Urinary bladder (tissue), 4 donors: ENCODE data around the gene MERTK. TPM values are rescaled to one million over a fixed set of nuclear protein-coding genes. Genes with fewer than 3 reads are reported as not detected.
A peak's percentile ranks its signal among the peaks of the same experiment; 100 is the strongest.
"Not testable (repeated sequence)": the region's sequence is repeated elsewhere in the genome, so short reads cannot be mapped to it uniquely, and the experiment has no call there.

Experiments used
- DNase-seq: peaks from one replicate; pipeline ENCODE4 v3.0.0-alpha.2; 2015; ENCODE audit errors: extremely low spot score
- H3K27ac ChIP-seq: one replicate; pipeline ENCODE4 v1.5.1; 2013; ENCODE audit warnings: low read depth, mild to moderate bottlenecking, moderate library complexity
- H3K36me3 ChIP-seq: one replicate; pipeline ENCODE4 v1.6.1; 2013; ENCODE audit warnings: mild to moderate bottlenecking, moderate library complexity; ENCODE audit not compliant: insufficient read depth
- H3K4me1 ChIP-seq: one replicate; pipeline ENCODE4 v1.6.1; 2013; ENCODE audit warnings: mild to moderate bottlenecking, moderate library complexity; ENCODE audit not compliant: insufficient read depth
- H3K4me3 ChIP-seq: one replicate; pipeline ENCODE4 v1.5.1; 2013; ENCODE audit warnings: low read depth, low read length
- WGBS: extraction: QIAGEN DNeasy Blood & Tissue Kit; methylation state at CpG from one replicate; pipeline ENCODE4 v1.1.7; 2013; 5-methylcytosine and 5-hydroxymethylcytosine counted together
- polyA plus RNA-seq: library from polyadenylated mRNA; stranded (reverse); fragments of 200-250 nt; gene quantifications from one replicate; pipeline ENCODE4 v1.2.3, GENCODE V29; 2013
- total RNA-seq: library from RNA; depleted of rRNA; stranded (reverse); fragments of >200 nt; gene quantifications from one replicate; pipeline ENCODE4 v1.2.3, GENCODE V29; 2014
- donor health status: healthy with polysubstance abuse.
- donor health status: healthy.

The MERTK gene
- total RNA-seq (17.6 TPM), polyA plus RNA-seq (16.1 TPM)

GRCh38 chr2:111897924-111898702, at the start of gene MERTK:
Gene MERTK (plus strand): TSS chr2:111898607. CDS start chr2:111898736, 129 bp downstream.
- peak; percentile 87 for DNase-seq
- peak within 1 kb of the TSS; percentile 80 for H3K27ac ChIP-seq
- under 1% methylated on average over 70 of the region's 71 CpGs for WGBS
- no peaks in the 10 kb centered on the region for H3K36me3 ChIP-seq
- peak within 1 kb of the TSS; percentile 83 for H3K4me3 ChIP-seq
- no peaks in the 10 kb centered on the region for H3K4me1 ChIP-seq

DNA sequence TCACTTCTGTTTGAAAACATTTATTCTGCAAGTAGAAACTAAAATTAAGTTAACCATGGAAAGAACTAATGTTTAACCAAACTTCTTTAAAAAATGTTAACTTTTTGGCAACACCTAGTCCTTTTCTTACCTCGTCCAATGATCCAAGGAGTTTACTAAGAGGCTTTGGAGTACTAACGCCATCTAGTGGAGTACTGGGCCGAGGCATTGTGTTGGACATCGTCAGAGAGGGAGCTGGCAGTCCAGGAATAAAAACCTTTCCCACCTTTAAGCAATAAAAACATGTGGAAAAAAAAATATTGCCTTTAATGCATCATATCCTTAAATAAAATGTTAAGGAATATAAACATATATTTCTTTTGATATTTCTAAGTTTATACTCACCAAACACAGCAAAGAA, 47.8 kb upstream of the MERTK start:
- not testable (repeated sequence) for H3K36me3 ChIP-seq, DNase-seq

DNA sequence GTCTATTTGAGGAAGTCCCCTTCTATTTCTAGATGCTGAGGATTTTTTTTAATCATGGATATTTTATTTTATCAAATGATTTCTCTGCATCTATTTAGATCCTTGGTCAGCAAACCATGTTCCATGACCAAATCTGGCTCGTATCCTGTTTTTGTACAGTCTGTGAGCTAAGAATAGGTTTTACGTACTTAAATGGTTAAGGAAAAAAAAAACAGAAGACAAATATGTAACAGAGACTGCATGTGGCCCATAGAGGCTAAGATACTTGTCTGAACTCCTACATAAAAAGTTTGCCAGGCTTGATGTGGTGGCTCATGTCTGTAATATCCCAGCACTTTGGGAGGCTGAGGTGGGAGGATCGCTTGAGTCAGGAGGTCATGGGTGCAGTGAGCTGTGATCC, 45.9 kb upstream of the MERTK start:
- H3K36me3 ChIP-seq, H3K27ac ChIP-seq: not testable (repeated sequence)
- 78% methylated on average over 3 of the region's 3 CpGs for WGBS

More for the DNA sequence above, 47.8 kb upstream of the MERTK start:
- WGBS: 17% methylated on average over 4 of the region's 4 CpGs
- not testable (repeated sequence) for H3K27ac ChIP-seq, H3K4me1 ChIP-seq, H3K4me3 ChIP-seq

DNA sequence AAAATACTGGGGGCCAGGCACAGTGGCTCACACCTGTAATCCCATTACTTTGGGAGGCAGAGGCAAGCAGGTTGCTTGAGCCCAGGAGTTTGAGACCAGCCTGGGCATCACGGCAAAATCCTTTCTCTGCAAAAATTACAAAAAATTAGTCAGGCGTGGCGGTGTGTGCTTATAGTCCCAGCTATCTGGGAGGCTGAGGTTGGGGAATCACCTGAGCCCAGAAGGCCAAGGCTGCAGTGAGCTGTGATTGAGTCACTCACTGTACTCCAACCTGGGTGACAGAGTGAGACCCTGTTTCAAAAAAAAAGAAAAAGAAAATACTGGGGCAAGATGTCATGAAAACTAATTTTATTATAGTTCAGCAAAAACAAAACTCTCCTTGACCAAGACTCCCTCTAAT, 38.4 kb upstream of the MERTK start:
- H3K27ac ChIP-seq, H3K4me1 ChIP-seq, H3K4me3 ChIP-seq, DNase-seq, H3K36me3 ChIP-seq: not testable (repeated sequence)
- WGBS: 64% methylated on average over 3 of the region's 3 CpGs

More for the DNA sequence above, 45.9 kb upstream of the MERTK start:
- not testable (repeated sequence) for DNase-seq, H3K4me1 ChIP-seq, H3K4me3 ChIP-seq

GRCh38 chr2:111865124-111865523, 33.3 kb upstream of the MERTK start:
- H3K36me3 ChIP-seq: not testable (repeated sequence)
- 64% methylated on average over 2 of the region's 3 CpGs for WGBS

DNA sequence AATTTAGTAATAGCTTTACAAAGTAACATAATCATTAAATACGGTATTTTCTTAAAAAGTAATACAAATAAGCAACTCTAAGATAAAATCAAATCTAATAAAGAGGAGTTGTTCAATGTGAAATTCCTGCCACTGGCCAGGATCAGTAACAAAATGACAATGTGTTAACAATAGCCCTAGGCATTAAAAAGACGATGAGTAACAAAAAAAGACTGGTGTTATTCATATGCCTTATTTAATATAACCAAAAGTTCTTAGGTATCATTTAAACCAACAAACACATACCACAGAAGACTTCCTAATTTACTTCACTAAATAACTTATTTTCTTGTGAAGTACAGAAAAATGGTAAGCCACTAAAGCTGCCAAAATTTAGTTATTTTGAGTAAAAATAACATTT, 25.6 kb upstream of the MERTK start:
- H3K4me1 ChIP-seq, H3K4me3 ChIP-seq, DNase-seq, H3K27ac ChIP-seq, H3K36me3 ChIP-seq: not testable (repeated sequence)
- WGBS: 83% methylated on average over 2 of the region's 2 CpGs

More at GRCh38 chr2:111865124-111865523, 33.3 kb upstream of the MERTK start:
- not testable (repeated sequence) for H3K4me3 ChIP-seq, H3K4me1 ChIP-seq, H3K27ac ChIP-seq, DNase-seq

DNA sequence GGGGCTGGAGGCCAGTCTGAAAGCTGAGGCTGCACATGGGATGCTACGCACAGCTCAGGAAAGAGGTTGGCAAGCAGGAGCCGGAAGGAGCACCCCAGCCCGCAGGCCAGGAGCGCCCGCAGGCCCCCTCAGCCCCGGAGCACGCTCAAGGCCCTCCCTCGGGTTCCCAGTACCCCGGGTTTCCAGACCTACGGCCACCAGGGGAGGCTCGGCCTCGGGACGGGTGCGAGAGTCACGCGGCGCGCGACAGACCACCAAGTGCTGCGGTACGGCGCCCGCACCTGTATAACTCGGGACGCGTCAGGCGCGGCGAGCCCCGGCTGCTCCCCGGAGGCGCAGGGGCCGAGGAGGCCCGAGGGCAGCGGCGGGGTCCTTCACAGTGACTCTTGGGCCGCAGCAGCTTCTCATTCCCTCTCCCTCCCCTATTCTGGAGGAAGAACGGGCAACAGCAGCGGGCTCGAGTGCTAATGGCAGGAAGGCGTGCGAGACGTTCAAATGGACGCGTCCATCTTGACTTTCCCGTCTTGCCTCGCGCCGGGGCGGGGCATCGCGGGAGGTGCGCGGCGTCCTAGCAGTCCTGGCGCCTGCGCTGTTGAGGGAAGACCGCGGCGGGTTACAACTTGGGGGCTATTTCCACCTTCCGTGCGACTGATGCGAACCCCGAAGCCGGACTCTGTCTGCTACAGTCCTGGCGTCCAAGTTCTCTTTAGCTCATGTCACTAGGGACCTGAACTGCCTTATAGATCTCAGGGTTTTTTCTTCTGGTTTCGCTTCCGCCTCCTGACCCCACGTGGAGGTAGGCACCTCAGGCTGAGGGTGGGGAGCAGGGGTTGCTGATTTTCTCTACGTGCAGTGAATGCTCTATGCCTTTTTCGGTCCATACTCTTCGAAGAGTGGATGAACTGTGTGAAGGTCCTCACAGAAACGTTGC, 14.5 kb upstream of the MERTK start, which contains the start of gene ANAPC1:
TSS of gene ANAPC1 (minus strand) at position 533 of the 931 bp plus-strand sequence. CDS start 3,368 bp downstream, outside the sequence.
- Histone ChIP-seq H3K4me3 (peak within 1 kb of the TSS; percentile 88), H3K4me1 (no peaks in the 10 kb centered on the region), H3K27ac (peak within 1 kb of the TSS; percentile 82), H3K36me3 (no peaks in the 10 kb centered on the region)
- under 1% methylated on average over 73 of the region's 73 CpGs for WGBS
- peak; percentile 72 for DNase-seq

DNA sequence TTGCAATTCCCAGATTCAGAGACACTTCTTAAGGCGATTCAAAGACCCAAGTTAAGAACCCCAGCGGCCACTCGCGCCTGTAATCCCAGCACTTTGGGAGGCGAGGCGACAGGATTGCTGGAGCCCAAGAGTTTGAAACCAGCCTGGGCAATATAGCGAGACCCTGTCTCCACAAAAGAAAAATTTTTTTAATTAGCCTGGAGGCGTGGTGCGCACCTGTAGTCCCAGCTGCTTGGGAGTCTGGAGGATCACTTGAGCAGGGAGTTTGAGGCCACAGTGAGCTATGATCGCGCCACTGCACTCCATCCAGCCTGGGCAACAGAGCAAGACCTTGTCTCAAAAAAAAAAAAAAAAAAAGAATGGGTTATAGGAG, 13.8 kb upstream of the MERTK start:
- Histone ChIP-seq H3K4me1 (no peaks in the 10 kb centered on the region), H3K4me3 (peak overlapping the region; percentile 88), H3K36me3 (no peaks in the 10 kb centered on the region), H3K27ac (no peak overlapping the region)
- 21% methylated on average over 11 of the region's 11 CpGs for WGBS
- DNase-seq: no peak

DNA sequence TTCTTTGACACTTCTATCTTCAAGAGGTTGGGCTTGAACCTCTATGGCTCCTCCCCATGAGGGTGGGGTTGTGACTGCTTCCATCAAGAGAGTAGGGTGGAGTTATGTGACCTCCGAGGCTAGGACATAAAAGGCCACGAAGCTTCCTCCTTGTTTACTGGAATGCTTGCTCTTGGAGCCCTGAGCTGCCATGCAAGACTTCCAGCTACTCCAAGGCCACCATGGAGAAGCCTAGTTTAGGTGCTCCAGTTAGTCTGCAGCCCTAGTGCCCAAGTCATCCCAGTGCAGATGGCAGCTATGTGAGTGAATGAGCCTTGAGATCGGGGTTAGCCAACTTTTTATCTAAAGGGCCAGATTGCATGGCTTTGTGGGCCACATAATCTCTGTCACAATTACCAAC, 2.4 kb upstream of the MERTK start:
- Histone ChIP-seq H3K4me1 (no peaks in the 10 kb centered on the region), H3K27ac (no peak overlapping the region), H3K4me3 (no peak overlapping the region), H3K36me3 (no peaks in the 10 kb centered on the region)
- DNase-seq: no peak
- 59% methylated on average over 3 of the region's 3 CpGs for WGBS

DNA sequence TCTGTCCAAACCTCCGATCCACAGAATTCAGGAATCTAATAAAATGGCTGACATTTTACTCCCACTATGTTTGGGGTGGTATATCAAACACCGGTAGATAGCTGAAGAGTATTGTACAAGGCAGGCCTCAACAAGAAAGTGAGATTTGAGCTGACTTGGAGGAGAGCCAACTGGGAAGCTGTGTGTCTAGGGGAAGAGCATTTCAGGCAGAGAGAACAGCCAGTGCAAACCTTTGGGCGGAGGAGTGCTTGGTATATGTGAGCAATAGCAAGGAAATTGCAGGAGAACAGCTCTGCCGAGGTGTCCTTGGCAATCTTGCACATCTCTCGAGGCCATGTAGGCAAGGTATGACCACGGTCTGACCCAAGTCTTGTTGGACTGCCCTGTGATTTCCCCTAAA, 1.8 kb upstream of the MERTK start:
- H3K36me3 ChIP-seq: no peaks in the 10 kb centered on the region
- H3K27ac ChIP-seq: no peak overlapping the region
- no peak for DNase-seq
- no peaks in the 10 kb centered on the region for H3K4me1 ChIP-seq
- 81% methylated on average over 6 of the region's 6 CpGs for WGBS
- H3K4me3 ChIP-seq: no peak overlapping the region

DNA sequence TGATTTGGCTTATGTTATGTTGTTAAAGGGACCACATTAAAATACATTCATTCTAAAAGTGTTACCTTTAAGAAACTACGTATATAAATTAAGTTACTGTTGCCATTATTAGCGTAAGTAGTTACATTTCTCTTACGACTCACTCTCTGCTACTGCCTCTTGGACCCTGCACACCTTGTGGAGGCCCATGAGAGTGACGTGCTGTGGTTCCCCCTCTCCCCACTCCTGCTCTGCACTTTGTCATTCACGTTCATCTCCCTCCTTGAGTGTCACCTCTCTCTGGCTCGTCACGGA, 830 bp upstream of the MERTK start:
- no peaks in the 10 kb centered on the region for H3K4me1 ChIP-seq
- H3K27ac ChIP-seq: no peak overlapping the region
- H3K4me3 ChIP-seq: peak overlapping the region; percentile 83
- DNase-seq: no peak
- WGBS: 4% methylated on average over 7 of the region's 7 CpGs
- no peaks in the 10 kb centered on the region for H3K36me3 ChIP-seq

- Histone ChIP-seq H3K27ac (peak overlapping the region; percentile 28), H3K4me3 (peak overlapping the region; percentile 83), H3K36me3 (no peaks in the 10 kb centered on the region), H3K4me1 (no peaks in the 10 kb centered on the region)
- DNase-seq: no peak
- WGBS: under 1% methylated on average over 70 of the region's 70 CpGs
These were observed 502 bp downstream of the MERTK start for GRCh38 chr2:111898703-111899514.

- Histone ChIP-seq H3K27ac (no peak overlapping the region), H3K4me1 (no peaks in the 10 kb centered on the region), H3K36me3 (no peaks in the 10 kb centered on the region), H3K4me3 (no peak overlapping the region)
- DNase-seq: no peak
- 32% methylated on average over 3 of the region's 3 CpGs for WGBS
These were observed 2.5 kb downstream of the MERTK start for GRCh38 chr2:111900859-111901258.
